ENCODE data around the gene CALM3. TPM values are rescaled to one million over a fixed set of nuclear protein-coding genes. Genes with fewer than 3 reads are reported as not detected.
"Not testable (repeated sequence)": the region's sequence is repeated elsewhere in the genome, so short reads cannot be mapped to it uniquely, and the experiment has no call there.

The CALM3 gene
- 100 to 1,000 TPM in 1 of 6 experiments, 10 to 100 TPM in 5; 83.8 to 119 (median 92.2) TPM for total RNA-seq
- long read RNA-seq, transcript CALM3-201 (6 exons, 2,289 nt): major isoform, 12 of 12 reads
- long read RNA-seq, partial matches to known transcripts: 0 of 12 reads
- long read RNA-seq, other reads (novel, unspliced or antisense): 0 of 12 reads

GRCh38 chr19:46601318-46602224, at the start of gene CALM3:
Gene CALM3, plus strand, starts transcription at chr19:46601330. Its CDS starts 105 bp downstream, at chr19:46601435.
- under 1% methylated on average over 27 of the region's 51 CpGs for WGBS (ENCODE audit: insufficient coverage, low coverage, low lambda C conversion rate, missing lambda C conversion rate)
- Histone ChIP-seq H3K27ac (peak within 1 kb of the TSS; percentile 95 to 100 (median 98)), H3K36me3 (peaks cover 0 to 4% (median 0%) of the 10 kb centered on the region in 4 donors), H3K4me3 (peak within 1 kb of the TSS; percentile 99 to 100 (median 100)), H3K27me3 (no peaks in the 10 kb centered on the region), H3K9me3 (no peaks in the 10 kb centered on the region), H3K4me1 (peaks cover 0 to 40% (median 14%) of the 10 kb centered on the region in 4 donors)
- DNase-seq (peak; percentile 41 to 69 (median 51)), ATAC-seq (no peak)
- intact Hi-C loops (cut with DNase I): no loop called here
- TF ChIP-seq POLR2A (IDR thresholded peaks at IDR 0.05) (peak; percentile 90), CTCF (IDR thresholded peaks at IDR 0.05) (no peak)

GRCh38 chr19:46552891-46553290, 48.2 kb upstream of the CALM3 start:
- 84% methylated on average over 1 of the region's 1 CpG for WGBS (ENCODE audit: insufficient coverage, low coverage, low lambda C conversion rate, missing lambda C conversion rate)
- DNase-seq (no peak), ATAC-seq (no peak)
- Histone ChIP-seq H3K4me1 (no peaks in the 10 kb centered on the region), H3K9me3 (no peaks in the 10 kb centered on the region), H3K4me3 (no peak overlapping the region), H3K36me3 (no peaks in the 10 kb centered on the region), H3K27me3 (no peaks in the 10 kb centered on the region), H3K27ac (no peak overlapping the region)
- intact Hi-C loops (cut with DNase I): no loop called here
- no peak for TF ChIP-seq POLR2A (IDR thresholded peaks at IDR 0.05)

DNA sequence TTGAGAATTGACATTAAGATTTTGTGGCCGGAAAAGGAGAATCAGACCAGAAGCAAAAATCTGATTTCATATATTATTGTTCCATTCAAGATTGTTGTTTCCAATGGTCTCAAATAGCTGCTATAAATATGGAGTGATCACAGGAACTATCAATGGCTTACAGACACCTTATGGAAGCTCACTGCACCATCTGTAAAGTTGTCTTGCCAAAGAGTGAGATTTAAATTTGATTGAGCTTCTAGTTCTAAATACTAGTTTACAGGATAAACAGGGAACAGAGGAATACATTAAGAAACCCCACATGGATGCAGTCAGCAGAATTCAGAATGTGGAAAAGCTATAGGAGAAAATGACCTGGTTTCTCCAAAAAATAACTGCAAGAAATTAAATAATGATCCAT, 47.0 kb upstream of the CALM3 start:
- TF ChIP-seq CTCF (IDR thresholded peaks at IDR 0.05): no peak
- TF ChIP-seq POLR2A (IDR thresholded peaks at IDR 0.05): no peak
- ATAC-seq: no peak
- H3K27me3 ChIP-seq: no peaks in the 10 kb centered on the region
- no peak for DNase-seq
- no peak overlapping the region for H3K4me3 ChIP-seq
- no peaks in the 10 kb centered on the region for H3K4me1 ChIP-seq
- H3K9me3 ChIP-seq: no peaks in the 10 kb centered on the region
- no peak overlapping the region for H3K27ac ChIP-seq
- no peaks in the 10 kb centered on the region for H3K36me3 ChIP-seq
- 88% methylated on average over 1 of the region's 1 CpG for WGBS (ENCODE audit: insufficient coverage, low coverage, low lambda C conversion rate, missing lambda C conversion rate)
- intact Hi-C loops (cut with DNase I): no loop called here

DNA sequence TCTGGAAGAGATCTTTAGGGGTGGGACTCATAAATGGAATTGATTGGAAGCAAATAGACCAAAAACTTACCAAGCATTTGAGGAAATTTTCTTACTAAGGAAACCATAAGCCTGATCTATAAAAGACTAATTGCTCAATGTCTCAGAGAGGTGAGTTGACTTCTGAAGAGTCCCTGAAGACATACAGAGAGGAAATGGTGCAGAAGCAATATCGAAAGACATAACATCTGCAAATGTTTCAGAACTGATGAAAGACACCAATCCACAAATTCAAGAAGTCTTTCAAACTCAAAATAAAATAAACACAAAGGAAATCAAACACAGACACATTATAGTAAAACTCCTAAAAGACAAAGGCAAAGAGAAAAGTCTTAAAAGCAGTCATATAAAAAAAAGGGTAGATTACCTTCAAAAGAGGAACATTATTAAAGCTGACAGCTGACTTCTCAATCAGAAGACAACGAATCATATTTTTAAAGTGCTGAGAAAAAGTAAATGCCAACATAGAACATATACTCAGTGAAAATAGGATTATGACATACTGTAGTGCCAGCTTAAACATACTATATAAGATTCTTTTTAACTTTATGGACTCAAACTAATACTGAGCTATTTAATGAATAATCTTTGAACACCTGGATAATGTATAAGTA, 45.4 kb upstream of the CALM3 start:
- 40% methylated on average over 2 of the region's 2 CpGs for WGBS (ENCODE audit: insufficient coverage, low coverage, low lambda C conversion rate, missing lambda C conversion rate)
- no peaks in the 10 kb centered on the region for H3K9me3 ChIP-seq
- peak in 1 of 4 donors; percentile 16 for ATAC-seq
- no peak overlapping the region for H3K27ac ChIP-seq
- DNase-seq: no peak
- no peaks in the 10 kb centered on the region for H3K27me3 ChIP-seq
- H3K4me3 ChIP-seq: no peak overlapping the region
- no peaks in the 10 kb centered on the region for H3K36me3 ChIP-seq
- H3K4me1 ChIP-seq: no peaks in the 10 kb centered on the region
- TF ChIP-seq POLR2A (IDR thresholded peaks at IDR 0.05) (no peak), CTCF (IDR thresholded peaks at IDR 0.05) (no peak)
- intact Hi-C loops (cut with DNase I): no loop called here

GRCh38 chr19:46556471-46556870, 44.7 kb upstream of the CALM3 start:
- H3K4me3 ChIP-seq; H3K36me3 ChIP-seq; ATAC-seq; intact Hi-C loops (cut with DNase I); DNase-seq; H3K27ac ChIP-seq; H3K9me3 ChIP-seq; H3K4me1 ChIP-seq; H3K27me3 ChIP-seq: not testable (repeated sequence)
- 75% methylated on average over 5 of the region's 5 CpGs for WGBS (ENCODE audit: insufficient coverage, low coverage, low lambda C conversion rate, missing lambda C conversion rate)
